Stimulated activated CD8-positive, alpha-beta memory T cell treated with anti-CD3 and anti-CD28 coated beads, Interleukin-7, amount 100 ng/mL, for 4 hours (primary cell): ENCODE results near the gene PPIH.
"Not testable (repeated sequence)": the region's sequence is repeated elsewhere in the genome, so short reads cannot be mapped to it uniquely, and the experiment has no call there.

Experiments
- DNase-seq, 2 donors: peaks; one replicate each; pipeline ENCODE4 v3.0.0-alpha.2; 2020; ENCODE audit warnings: low read depth in 2 of 2

PPIH gene

DNA sequence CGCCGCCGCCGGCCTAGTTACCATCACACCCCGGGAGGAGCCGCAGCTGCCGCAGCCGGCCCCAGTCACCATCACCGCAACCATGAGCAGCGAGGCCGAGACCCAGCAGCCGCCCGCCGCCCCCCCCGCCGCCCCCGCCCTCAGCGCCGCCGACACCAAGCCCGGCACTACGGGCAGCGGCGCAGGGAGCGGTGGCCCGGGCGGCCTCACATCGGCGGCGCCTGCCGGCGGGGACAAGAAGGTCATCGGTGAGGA, 24.2 kb downstream of the PPIH start:
- DNase-seq: not testable (repeated sequence)

DNA sequence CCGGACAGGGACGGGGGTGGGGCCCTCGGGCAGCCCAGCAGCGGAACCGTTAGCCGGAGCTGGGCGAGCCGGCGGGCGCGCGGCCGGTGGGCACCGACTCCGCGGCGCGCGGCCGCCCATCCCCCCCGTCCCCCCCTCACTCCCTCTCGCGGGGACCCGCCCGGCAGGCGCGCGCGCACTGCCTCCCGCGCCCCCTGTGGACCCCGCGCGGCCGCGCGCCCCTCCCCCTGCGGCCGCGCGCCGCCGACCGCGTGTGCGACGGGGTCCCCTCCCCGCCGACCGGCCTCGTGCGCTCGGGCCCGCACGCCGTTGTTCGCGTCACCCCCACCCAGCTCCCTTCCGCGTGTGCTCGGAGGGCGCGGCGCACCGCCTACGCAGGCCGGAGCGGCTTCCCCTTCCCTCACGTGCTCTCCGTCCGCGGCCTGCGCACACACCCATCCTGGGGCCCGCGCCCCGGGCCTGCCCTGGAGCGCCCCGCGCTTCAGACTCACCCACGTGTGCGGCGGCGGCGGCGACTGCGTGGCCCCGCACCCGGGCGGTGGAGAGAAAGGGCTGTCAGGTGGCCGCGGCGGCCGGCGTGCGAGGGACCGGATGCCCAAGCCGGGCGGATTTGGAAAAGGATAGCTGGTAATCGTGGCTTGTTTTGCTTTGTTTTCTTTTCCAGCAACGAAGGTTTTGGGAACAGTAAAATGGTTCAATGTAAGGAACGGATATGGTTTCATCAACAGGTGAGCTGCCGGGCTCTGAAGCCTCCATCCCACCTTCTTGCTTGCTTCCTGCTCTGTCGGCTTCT, 24.7 kb downstream of the PPIH start:
- peak; percentile 21 to 65 for DNase-seq

DNA sequence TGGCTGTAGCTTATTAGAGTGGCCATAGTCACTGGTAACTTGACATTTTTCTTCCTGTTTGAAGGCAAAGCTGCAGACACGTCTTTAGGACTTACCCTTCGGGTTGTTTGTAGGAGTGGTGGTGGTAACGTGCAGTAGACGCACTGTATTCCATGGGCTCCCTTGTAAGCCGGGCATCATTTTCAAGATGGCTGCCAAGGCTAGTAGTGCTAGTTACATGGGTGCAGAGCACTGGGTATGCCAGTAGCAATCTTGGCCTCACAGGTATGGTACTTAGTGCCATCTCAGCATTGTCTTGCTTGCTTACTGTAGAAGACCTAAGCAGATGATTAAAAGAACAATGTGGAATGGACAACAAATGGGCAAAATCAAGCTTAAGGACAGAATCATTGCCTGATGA, 25.9 kb downstream of the PPIH start:
- no peak for DNase-seq

DNA sequence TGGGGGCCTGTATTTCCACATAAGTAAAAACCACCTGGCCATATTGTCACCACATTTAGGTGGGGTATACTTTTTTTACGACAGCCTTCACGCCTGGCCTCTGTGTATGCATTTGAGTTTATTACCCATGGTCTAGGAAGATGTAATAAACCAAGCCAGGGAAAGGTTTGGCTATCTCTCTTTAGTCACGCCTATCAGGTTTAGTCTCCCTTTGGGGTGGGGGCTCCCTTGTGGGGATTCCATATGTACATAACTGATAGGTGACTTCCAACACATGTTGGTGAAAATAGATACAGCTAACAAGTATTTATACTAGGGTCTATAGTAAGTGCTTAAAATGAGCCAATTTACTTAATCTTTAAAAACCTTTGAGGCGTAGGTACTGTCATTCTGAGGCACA, 28.2 kb downstream of the PPIH start:
- no peak for DNase-seq

DNA sequence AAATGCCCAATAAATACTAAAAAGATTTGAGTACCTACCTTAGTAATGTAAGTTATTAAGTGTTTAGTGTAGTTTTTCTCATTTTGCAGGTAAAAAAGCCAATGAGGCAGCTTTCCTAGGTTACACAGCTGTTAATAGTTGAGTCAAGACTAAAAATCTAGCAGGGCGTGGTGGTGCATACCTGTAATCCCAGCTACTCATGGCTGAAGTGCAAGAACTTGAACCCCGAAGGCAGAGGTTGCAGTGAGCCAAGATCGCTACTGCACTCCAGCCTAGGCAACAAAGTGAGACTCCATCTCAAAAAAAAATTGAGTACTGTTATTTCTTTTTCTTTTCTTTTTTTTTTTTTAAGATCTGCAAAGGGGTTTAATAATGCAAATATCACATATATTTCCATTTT, 31.7 kb downstream of the PPIH start:
- DNase-seq: no peak

DNA sequence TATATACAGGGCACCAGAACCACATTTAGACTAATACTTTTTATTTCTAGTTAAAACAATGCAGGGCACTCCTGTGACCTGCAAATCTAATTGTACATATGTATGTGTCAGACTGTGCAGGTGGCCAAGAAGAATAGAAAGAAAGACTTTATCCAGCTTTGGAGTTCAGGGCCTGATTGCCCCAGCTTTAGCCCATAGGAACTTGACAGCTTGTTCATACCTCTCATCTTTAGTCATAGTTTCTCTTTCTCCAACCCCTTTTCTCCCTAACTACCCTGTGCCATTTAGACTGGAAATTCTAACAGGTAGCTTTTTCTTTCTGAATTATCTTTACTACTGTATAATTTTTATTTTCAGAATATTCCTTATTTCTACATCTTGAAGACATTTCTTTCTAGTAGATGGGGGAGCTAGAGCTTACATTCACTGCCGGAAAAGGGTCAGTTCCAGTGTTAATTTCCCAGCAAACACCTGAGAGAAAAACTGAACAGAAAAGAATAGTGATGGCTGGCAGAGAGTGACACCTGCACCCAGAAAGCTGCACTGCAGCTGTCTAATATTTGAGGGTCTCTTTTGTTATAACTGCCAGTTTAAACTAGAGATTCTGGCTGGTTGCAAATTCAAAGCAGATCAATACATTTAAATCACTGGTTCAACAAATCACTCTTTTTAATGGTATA, 32.4 kb downstream of the PPIH start:
- DNase-seq: no peak

DNA sequence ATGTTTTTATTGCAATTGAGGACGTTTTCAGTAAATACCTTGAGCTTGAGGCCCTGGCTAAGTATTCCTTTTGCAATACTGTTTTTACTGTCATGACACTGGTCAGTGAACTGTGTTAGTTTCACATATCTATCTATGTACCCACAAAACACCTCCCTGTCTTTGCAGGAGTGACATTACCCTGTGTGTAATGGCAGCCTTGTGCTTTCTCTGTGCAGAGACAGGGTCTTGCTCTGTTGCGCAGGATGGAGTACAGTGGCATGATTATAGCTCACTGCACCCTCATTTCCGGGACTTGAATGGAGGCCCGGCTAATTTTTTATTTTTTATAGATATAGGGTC, 32.9 kb downstream of the PPIH start:
- no peak for DNase-seq

DNA sequence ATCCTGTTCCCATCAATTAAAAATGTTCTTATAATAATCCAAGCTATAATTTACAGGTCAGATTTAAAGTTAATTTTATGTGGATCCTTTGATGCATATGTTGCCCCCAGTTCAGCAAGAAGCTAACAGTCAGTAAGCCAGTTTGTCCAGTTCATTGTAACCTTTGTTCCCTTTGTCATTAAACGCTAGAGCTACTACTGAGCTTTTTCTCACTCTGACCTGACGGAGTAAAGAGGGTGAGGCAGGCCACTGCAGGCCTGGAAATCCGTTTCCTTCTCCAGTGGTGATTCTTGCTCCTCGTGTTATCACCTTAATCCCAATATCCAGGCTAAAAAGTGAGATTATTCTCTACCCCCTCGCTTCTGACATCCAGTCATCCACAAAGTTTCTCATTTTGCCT, 34.2 kb downstream of the PPIH start:
- DNase-seq: no peak

DNA sequence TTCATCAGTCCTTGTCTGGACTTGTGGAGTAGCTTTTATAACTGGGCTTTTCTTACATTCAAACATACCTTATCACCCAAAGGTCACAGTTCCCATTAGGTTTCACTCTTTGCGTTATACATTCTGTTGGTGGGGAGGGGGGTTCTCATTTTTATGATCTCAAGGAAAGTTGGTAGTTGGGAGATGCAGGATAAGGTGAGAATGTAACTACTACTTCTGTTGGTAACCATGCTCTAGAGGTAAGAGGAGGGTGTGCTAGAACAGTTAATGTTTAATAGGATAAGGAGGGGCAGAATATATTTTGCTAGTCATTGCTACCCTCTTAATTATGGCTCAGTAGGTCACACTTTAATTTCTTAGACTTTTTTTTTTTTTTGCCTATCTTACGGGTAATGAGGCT, 34.7 kb downstream of the PPIH start:
- no peak for DNase-seq

DNA sequence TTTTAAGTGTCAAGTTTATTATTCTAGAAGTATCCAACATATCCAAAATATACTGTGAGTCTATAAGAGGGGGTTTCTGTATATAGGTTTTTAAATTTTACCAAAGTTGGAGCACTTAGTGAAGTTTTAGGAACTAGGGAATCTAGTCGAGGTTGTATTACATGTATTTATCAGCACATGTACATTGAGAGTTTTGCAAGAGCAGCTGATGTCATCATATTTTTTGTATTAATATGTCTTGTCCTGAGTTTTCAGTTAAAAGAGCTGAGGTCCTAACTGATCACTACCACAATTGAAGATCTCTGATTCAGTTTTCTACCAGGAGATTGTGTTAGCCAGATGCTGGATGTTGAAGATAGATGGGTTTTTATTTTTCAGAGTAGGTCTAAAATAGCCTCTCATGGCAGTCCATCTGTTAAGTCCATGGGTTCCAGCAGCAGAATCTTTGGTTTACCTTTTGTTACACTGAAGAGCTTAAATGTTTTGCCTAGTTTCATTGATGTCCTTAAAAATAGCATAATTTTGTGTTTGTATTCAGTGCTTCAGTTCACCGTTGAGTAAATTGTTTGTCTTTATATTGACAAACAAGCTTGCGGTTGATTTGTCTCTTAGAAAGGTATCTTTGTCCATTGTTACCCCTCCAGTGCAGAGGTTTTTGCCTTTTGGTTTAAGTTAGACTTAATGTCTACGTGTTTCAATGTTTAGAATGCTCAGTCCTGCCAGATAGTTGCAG, 40.0 kb downstream of the PPIH start:
- DNase-seq: no peak

DNA sequence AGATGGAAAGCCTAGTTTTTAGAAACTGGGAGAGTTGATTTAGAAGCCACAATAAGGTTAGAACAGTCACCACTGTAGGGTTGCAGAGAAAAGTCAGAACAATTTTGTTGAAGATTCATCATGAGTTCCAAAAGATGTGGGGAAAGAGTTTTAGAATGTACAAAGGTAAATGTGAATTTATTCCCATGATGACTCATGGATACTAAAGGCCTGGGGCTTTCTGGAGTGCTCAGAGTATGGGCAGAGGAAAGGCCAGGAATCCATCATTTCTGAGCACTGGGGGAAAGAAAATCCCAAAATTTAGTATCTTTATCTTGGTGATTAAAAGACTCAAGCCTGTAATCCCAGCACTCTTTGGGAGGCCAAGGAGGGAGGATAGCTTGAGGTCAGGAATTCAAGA, 41.8 kb downstream of the PPIH start:
- DNase-seq: no peak

DNA sequence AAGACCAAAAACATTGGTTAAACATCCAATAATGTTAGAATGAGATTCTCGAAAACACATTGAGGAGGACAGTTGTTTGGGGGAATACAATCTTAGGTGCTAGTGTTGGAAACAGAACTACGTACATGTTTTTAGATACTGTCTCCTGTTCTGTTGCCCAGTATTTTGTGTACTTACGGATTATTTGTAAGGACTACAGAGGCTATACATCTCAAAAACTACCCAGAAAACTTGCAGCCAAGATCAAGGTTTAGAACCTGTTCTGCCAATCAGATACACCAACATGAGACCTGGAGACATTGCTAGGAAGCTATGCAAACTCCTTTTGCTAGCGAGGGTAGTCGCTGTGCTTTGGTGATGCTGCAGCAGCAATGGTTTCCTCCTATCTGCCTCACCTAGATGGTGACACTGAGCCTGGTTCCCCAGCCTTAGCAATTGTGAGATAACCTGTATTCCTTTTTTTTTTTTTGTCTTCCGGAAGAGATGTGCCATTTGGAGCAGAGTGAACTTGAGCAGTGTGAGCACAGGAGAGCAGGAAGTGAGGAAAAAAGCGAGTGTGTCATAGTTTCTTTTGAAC, 45.8 kb downstream of the PPIH start:
- DNase-seq: no peak

DNA sequence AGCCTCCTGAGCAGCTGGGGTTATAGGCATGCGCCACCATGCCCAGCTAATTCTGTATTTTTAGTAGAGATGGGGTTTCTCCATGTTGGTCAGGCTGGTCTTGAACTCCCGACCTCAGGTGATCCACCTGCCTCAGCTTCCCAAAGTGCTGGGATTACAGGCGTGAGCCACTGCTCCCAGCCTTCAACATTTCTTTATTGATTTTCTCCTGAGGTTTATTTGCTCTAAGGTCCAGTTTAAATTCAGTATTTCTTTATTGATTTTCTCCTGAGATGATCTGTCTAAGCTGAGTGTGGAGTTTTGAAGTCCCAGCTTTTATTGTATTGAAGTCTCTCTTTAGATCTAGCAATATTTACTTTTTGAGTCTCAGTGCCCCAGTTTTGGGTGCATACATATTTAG, 54.6 kb downstream of the PPIH start:
- DNase-seq: not testable (repeated sequence)

DNA sequence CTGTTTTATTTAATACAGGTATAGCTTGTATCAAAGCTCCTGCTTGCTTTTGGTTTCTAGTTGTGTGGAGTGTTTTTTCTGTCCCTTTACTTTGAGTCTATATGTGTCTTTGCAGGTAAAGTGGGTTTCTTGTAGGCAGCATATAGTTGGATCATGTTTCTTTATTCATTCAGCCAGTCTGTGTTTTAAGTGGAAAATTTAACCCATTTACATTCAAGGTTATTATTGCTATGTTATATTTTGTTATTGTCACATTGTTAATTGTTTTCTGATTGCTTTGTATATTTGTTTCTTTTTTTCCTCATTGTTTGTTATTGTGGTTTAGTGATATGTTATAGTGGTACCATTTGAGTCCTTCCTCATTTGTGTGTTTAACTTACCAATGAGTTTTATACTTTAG, 55.1 kb downstream of the PPIH start:
- DNase-seq: no peak

DNA sequence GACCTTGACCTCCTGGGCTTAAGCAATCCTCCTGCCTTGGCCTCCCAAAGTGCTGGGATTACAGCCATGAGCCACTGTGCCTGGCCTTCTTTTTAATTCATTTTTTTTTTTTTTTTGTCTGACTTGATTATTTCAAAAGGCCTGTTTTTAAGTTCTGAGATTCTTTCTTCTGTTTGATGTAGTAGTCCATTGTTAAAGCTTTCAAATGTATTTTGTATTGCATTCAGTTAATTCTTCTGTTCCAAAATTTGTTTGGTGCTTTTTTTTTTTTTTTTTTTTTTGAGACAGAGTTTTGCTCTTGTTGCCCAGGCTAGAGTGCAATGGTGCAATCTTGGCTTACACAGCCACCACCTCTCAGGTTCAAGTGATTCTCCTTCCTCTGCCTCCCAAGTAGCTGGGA, 56.2 kb downstream of the PPIH start:
- not testable (repeated sequence) for DNase-seq

DNA sequence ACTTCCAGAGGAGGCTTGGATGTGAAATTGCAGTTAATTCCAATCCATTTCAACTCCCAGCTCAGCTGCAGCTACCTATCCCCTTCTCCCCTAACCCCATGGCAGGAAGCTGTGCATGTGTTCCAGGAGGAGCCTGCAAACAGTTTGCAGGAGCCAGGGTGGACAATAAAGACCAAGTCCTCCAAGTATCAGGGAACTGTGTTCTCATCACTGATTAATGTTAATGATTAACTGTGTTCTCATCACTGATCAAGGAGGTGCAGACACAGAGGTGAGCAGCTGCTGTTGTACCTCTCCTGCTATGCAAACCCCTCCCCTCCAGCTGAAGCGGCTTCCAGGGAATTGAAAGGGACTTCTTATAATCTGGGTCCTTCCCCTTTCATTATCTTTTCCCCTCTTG, 62.6 kb downstream of the PPIH start:
- no peak for DNase-seq

DNA sequence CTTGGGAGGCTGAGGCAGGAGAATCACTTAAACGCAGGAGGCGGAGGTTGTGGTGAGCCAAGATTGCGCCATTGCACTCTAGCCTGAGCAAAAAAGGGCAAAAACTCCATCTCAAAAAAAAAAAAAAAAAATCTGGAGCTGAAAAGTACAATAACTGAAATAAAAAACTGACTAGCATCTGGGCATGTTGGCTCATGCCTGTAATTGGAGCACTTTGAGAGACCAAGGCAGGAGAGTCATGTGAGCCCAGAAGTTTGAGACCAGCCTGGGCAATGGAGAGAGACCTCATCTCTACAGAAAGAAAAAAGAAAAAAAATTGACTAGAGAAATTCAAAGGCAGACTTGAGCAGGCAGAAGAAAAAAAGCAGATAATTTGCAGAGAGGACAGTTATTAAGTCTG, 63.7 kb downstream of the PPIH start:
- no peak for DNase-seq

DNA sequence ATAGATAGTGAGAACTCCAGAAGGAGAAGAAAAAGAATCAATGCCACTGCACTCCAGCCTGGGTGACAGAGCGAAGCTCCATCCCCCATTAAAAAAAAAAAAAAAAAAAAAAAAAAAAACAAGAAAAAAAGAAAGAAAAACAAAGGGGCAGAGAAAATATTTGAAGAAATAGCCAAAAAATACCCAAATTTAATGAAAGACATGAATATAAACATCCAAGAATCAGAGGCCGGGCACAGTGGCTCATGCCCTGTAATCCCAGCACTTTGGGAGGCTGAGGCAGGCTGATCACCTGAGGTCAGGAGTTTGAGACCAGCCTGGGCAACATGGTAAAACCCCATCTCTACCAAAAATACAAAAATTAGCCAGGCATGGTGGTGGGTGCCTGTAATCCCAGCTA, 64.2 kb downstream of the PPIH start:
- not testable (repeated sequence) for DNase-seq

DNA sequence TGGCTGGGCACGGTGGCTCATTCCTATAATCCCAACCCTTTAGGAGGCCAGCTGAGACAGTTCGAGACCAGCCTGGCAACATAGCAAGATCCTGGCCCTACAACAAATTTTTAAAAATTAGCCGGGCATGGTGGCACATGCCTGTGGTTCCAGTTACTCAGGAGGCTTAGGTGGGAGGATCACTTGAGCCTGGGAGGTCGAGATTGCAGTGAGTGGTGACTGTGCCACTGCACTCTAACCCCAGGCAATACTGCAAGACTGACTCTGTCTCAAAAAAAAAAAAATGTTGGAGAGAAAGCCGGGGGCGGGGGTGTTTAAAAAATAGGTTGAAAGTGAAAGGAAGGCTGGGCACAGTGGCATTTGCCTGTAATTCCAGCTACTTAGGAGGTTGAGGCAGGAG, 65.3 kb downstream of the PPIH start:
- DNase-seq: no peak

DNA sequence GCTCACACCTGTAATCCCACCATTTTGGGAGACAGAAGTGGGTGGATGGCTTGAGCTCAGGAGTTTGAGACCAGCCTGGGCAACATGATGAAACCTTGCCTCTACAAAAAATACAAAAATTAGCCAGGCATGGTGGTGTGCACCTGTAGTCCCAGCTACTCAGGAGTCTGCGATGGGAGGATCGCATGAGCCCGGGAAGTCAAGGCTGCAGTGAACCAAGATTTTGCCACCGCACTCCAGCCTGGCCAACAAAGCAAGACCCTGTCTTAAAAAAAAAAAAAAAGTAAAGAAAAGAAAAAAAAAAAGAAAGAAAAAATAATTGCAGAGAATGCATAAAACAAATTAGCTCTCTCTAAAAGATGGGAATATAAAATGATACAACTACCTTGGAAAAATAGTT, 67.6 kb downstream of the PPIH start:
- DNase-seq: not testable (repeated sequence)
